ENCODE results near the gene ARHGAP26. TPM values are rescaled to one million over a fixed set of nuclear protein-coding genes. Genes with fewer than 3 reads are reported as not detected.

Gene ARHGAP26
- total RNA-seq, 4 donors from 2014 or later = 35.0 to 72.2 (median 44.0) TPM

- TF ChIP-seq CTCF (IDR thresholded peaks at IDR 0.05; ENCODE audit: low read depth) = no peak
These were observed 440.4 kb downstream of the ARHGAP26 start for GRCh38 chr5:143210576-143210975.

- TF ChIP-seq CTCF (IDR thresholded peaks at IDR 0.05; ENCODE audit: low read depth) = no peak
These were observed 442.1 kb downstream of the ARHGAP26 start for GRCh38 chr5:143212261-143212660.

- TF ChIP-seq CTCF (IDR thresholded peaks at IDR 0.05; ENCODE audit: low read depth) = no peak
These were observed 443.2 kb downstream of the ARHGAP26 start for GRCh38 chr5:143213231-143213850.

GRCh38 chr5:143213851-143214363 lies 443.7 kb downstream of the ARHGAP26 start:
- TF ChIP-seq CTCF (IDR thresholded peaks at IDR 0.05; ENCODE audit: low read depth) = no peak

- no peak for TF ChIP-seq CTCF (IDR thresholded peaks at IDR 0.05; ENCODE audit: low read depth)
These were observed 444.3 kb downstream of the ARHGAP26 start for GRCh38 chr5:143214458-143214857.

- TF ChIP-seq CTCF (IDR thresholded peaks at IDR 0.05; ENCODE audit: low read depth) = no peak
These were observed 444.7 kb downstream of the ARHGAP26 start for GRCh38 chr5:143214890-143215289.

GRCh38 chr5:143215690-143216089 lies 445.5 kb downstream of the ARHGAP26 start:
- no peak for TF ChIP-seq CTCF (IDR thresholded peaks at IDR 0.05; ENCODE audit: low read depth)
